Vagina (tissue), 2 donors: ENCODE data around the gene C6orf15. TPM values are rescaled to one million over a fixed set of nuclear protein-coding genes. Genes with fewer than 3 reads are reported as not detected.
"Not testable (repeated sequence)": the region's sequence is repeated elsewhere in the genome, so short reads cannot be mapped to it uniquely, and the experiment has no call there.

Experiments used
- DNase-seq, 2 donors: peaks; one replicate each; pipeline ENCODE4 v3.0.0-alpha.2; 2017; ENCODE audit errors: extremely low spot score in 2 of 2
- H3K27ac ChIP-seq: fragments of 200-600 bp; sonication (generic); one replicate; pipeline ENCODE4 v1.5.1; 2019
- H3K27me3 ChIP-seq: fragments of 200-600 bp; sonication (generic); one replicate; pipeline ENCODE4 v1.5.1; 2019
- H3K36me3 ChIP-seq, 2 donors: fragments of 200-600 bp; sonication (generic); one replicate each; pipeline ENCODE4 v1.5.1; 2017 to 2019
- H3K4me1 ChIP-seq: fragments of 200-600 bp; sonication (generic); one replicate; pipeline ENCODE4 v1.5.1; 2019
- H3K4me3 ChIP-seq, 2 donors: fragments of 200-600 bp; sonication (generic); 1 replicate in 1 of 2; 2 replicates in 1 of 2; pipeline ENCODE4 v1.5.1; 2016 to 2019
- H3K9me3 ChIP-seq: fragments of 200-600 bp; sonication (generic); one replicate; pipeline ENCODE4 v1.5.1; 2019
- CTCF ChIP-seq, 3 experiments: fragments of 450-650 bp in 2 of 3; fragments of 200-600 bp in 1 of 3; sonication (generic) in 1 of 3; IDR thresholded peaks; one replicate each; pipeline ENCODE4 v1.5.1; 2017 to 2019; ENCODE audit warnings: antibody characterized with exemption in 3 of 3, mild to moderate bottlenecking in 2 of 3, moderate library complexity in 2 of 3
- POLR2A ChIP-seq, 2 donors: fragments of 450-650 bp; IDR thresholded peaks; one replicate each; pipeline ENCODE4 v1.6.1; 2017; ENCODE audit warnings: antibody characterized with exemption in 2 of 2, mild to moderate bottlenecking in 2 of 2, moderate library complexity in 2 of 2
- POLR2AphosphoS5 ChIP-seq, 2 donors: sonication (generic); formaldehyde crosslinking; IDR thresholded peaks; one replicate each; pipeline ENCODE4 v1.9.0; 2017; ENCODE audit warnings: antibody characterized with exemption in 2 of 2, mild to moderate bottlenecking in 2 of 2, low read depth in 1 of 2; ENCODE audit not compliant: insufficient read depth in 1 of 2
- intact Hi-C: fragments of 100-400 bp; cut with DNase I; formaldehyde crosslinking; loops from one replicate; pipeline ENCODE4 v1.15.1; 2023
- total RNA-seq: library from RNA; depleted of rRNA; stranded (reverse); fragments of >200 nt; gene quantifications from one replicate; pipeline ENCODE4 v1.2.3, GENCODE V29; 2016

Gene C6orf15
- total RNA-seq, 1 donor from 2014 or later, result not detected

- H3K4me1 ChIP-seq, result peaks cover 10% of the 10 kb centered on the region
- no peak for DNase-seq
- no peaks in the 10 kb centered on the region for H3K27me3 ChIP-seq
- H3K9me3 ChIP-seq, result no peaks in the 10 kb centered on the region
- TF ChIP-seq CTCF (IDR thresholded peaks at IDR 0.05) (no peak), POLR2AphosphoS5 (IDR thresholded peaks at IDR 0.05; ENCODE audit: insufficient read depth in 1 of 2, low read depth in 1 of 2) (no peak), POLR2A (IDR thresholded peaks at IDR 0.05) (no peak)
- intact Hi-C loops, result loop anchor here (5.0 kb wide), 1 partner anchor 249 kb away; no protein-coding TSS in a partner anchor
- H3K4me3 ChIP-seq, result no peak overlapping the region
- no peaks in the 10 kb centered on the region for H3K36me3 ChIP-seq
- H3K27ac ChIP-seq, result no peak overlapping the region
Observed at GRCh38 chr6:31076611-31077010, 35.8 kb downstream of the C6orf15 start.

- H3K4me3 ChIP-seq, result no peak overlapping the region
- no peaks in the 10 kb centered on the region for H3K36me3 ChIP-seq
- no peaks in the 10 kb centered on the region for H3K27me3 ChIP-seq
- H3K9me3 ChIP-seq, result no peaks in the 10 kb centered on the region
- TF ChIP-seq CTCF (IDR thresholded peaks at IDR 0.05) (no peak), POLR2AphosphoS5 (IDR thresholded peaks at IDR 0.05; ENCODE audit: insufficient read depth in 1 of 2, low read depth in 1 of 2) (no peak), POLR2A (IDR thresholded peaks at IDR 0.05) (no peak)
- peaks cover 10% of the 10 kb centered on the region for H3K4me1 ChIP-seq
- intact Hi-C loops, result loop anchor here (5.0 kb wide), 1 partner anchor 248 kb away; no protein-coding TSS in a partner anchor
- H3K27ac ChIP-seq, result no peak overlapping the region
- no peak for DNase-seq
Observed at GRCh38 chr6:31075528-31075927, 36.8 kb downstream of the C6orf15 start.

- TF ChIP-seq POLR2A (IDR thresholded peaks at IDR 0.05) (no peak), CTCF (IDR thresholded peaks at IDR 0.05) (no peak), POLR2AphosphoS5 (IDR thresholded peaks at IDR 0.05; ENCODE audit: insufficient read depth in 1 of 2, low read depth in 1 of 2) (no peak)
- Histone ChIP-seq H3K4me1 (peaks cover 10% of the 10 kb centered on the region), H3K9me3 (no peaks in the 10 kb centered on the region), H3K4me3 (no peak overlapping the region), H3K27me3 (no peaks in the 10 kb centered on the region), H3K36me3 (no peaks in the 10 kb centered on the region), H3K27ac (no peak overlapping the region)
- DNase-seq, result no peak
- intact Hi-C loops, result no loop called here
Observed at GRCh38 chr6:31074401-31074800, 38.0 kb downstream of the C6orf15 start.

- DNase-seq, result no peak
- Histone ChIP-seq H3K9me3 (no peaks in the 10 kb centered on the region), H3K4me1 (peaks cover 10% of the 10 kb centered on the region), H3K4me3 (no peak overlapping the region), H3K27me3 (no peaks in the 10 kb centered on the region), H3K36me3 (no peaks in the 10 kb centered on the region), H3K27ac (no peak overlapping the region)
- intact Hi-C loops, result no loop called here
- TF ChIP-seq CTCF (IDR thresholded peaks at IDR 0.05) (peak; percentile 14 to 52 (median 37)), POLR2A (IDR thresholded peaks at IDR 0.05) (no peak), POLR2AphosphoS5 (IDR thresholded peaks at IDR 0.05; ENCODE audit: insufficient read depth in 1 of 2, low read depth in 1 of 2) (peak in 1 of 2 donors; percentile 10)
Observed at GRCh38 chr6:31070711-31071197, 41.6 kb downstream of the C6orf15 start.

- H3K27me3 ChIP-seq, result no peaks in the 10 kb centered on the region
- H3K36me3 ChIP-seq, result no peaks in the 10 kb centered on the region
- DNase-seq, result no peak
- H3K4me3 ChIP-seq, result no peak overlapping the region
- H3K4me1 ChIP-seq, result peaks cover 10% of the 10 kb centered on the region
- intact Hi-C loops, result loop anchor here (5.0 kb wide), 1 partner anchor 147 kb away; no protein-coding TSS in a partner anchor
- no peak overlapping the region for H3K27ac ChIP-seq
- TF ChIP-seq POLR2A (IDR thresholded peaks at IDR 0.05), result no peak
- peak in 1 of 2 donors; percentile 14 for TF ChIP-seq POLR2AphosphoS5 (IDR thresholded peaks at IDR 0.05; ENCODE audit: insufficient read depth in 1 of 2, low read depth in 1 of 2)
- peak; percentile 38 to 72 (median 53) for TF ChIP-seq CTCF (IDR thresholded peaks at IDR 0.05)
- H3K9me3 ChIP-seq, result no peaks in the 10 kb centered on the region
Observed at GRCh38 chr6:31068669-31069340, 43.6 kb downstream of the C6orf15 start.

GRCh38 chr6:31067891-31068668 lies 44.3 kb downstream of the C6orf15 start:
- H3K36me3 ChIP-seq, H3K4me3 ChIP-seq, DNase-seq, H3K27me3 ChIP-seq, H3K9me3 ChIP-seq, H3K27ac ChIP-seq: not testable (repeated sequence)
- H3K4me1 ChIP-seq, result peaks cover 10% of the 10 kb centered on the region
- intact Hi-C loops, result loop anchor here (5.0 kb wide), 1 partner anchor 146 kb away; no protein-coding TSS in a partner anchor

- DNase-seq, H3K9me3 ChIP-seq, H3K36me3 ChIP-seq, H3K27ac ChIP-seq, H3K4me3 ChIP-seq, H3K4me1 ChIP-seq, H3K27me3 ChIP-seq: not testable (repeated sequence)
- intact Hi-C loops, result loop anchor here (5.0 kb wide), 1 partner anchor 145 kb away; no protein-coding TSS in a partner anchor
Observed at GRCh38 chr6:31067028-31067427, 45.3 kb downstream of the C6orf15 start.
